SKM-1 treated with dmso at 0.1 percent for 144 hours (cell line): Measurements from ENCODE around the gene LDB2.
A peak's percentile ranks its signal among the peaks of the same experiment; 100 is the strongest.

Experiments
- DNase-seq: peaks from one replicate; lab custom pipeline; 2025; ENCODE audit not compliant: unreplicated experiment; lab: John Stamatoyannopoulos, UW

LDB2 gene

GRCh38 chr4:16608123-16608522 is 290.3 kb downstream of the LDB2 start:
- DNase-seq, result no peak

- no peak for DNase-seq
These were observed 291.0 kb downstream of the LDB2 start for GRCh38 chr4:16607241-16608066.

- no peak for DNase-seq
These were observed 291.8 kb downstream of the LDB2 start for GRCh38 chr4:16606691-16607090.

GRCh38 chr4:16603178-16603577 is 295.3 kb downstream of the LDB2 start:
- DNase-seq, result no peak

- peak; percentile 22 for DNase-seq
These were observed 299.7 kb downstream of the LDB2 start for GRCh38 chr4:16598597-16599206.

GRCh38 chr4:16597845-16598596 is 300.4 kb downstream of the LDB2 start:
- no peak for DNase-seq

- no peak for DNase-seq
These were observed 301.0 kb downstream of the LDB2 start for GRCh38 chr4:16597443-16597842.

GRCh38 chr4:16596267-16596666 is 302.2 kb downstream of the LDB2 start:
- DNase-seq, result no peak

GRCh38 chr4:16594128-16594527 is 304.3 kb downstream of the LDB2 start:
- no peak for DNase-seq

GRCh38 chr4:16593386-16593785 is 305.1 kb downstream of the LDB2 start:
- DNase-seq, result no peak

GRCh38 chr4:16591272-16591826 is 307.1 kb downstream of the LDB2 start:
- DNase-seq, result no peak

- DNase-seq, result no peak
These were observed 307.6 kb downstream of the LDB2 start for GRCh38 chr4:16590797-16591196.

- DNase-seq, result no peak
These were observed 309.8 kb downstream of the LDB2 start for GRCh38 chr4:16588651-16589050.

GRCh38 chr4:16588149-16588548 is 310.3 kb downstream of the LDB2 start:
- no peak for DNase-seq

GRCh38 chr4:16585053-16585452 is 313.4 kb downstream of the LDB2 start:
- DNase-seq, result no peak

- DNase-seq, result no peak
These were observed 314.7 kb downstream of the LDB2 start for GRCh38 chr4:16583764-16584163.

GRCh38 chr4:16582526-16582925 is 315.9 kb downstream of the LDB2 start:
- no peak for DNase-seq

- no peak for DNase-seq
These were observed 316.4 kb downstream of the LDB2 start for GRCh38 chr4:16582036-16582435.

- no peak for DNase-seq
These were observed 317.3 kb downstream of the LDB2 start for GRCh38 chr4:16581117-16581516.

GRCh38 chr4:16580514-16580913 is 317.9 kb downstream of the LDB2 start:
- no peak for DNase-seq

- DNase-seq, result no peak
These were observed 318.6 kb downstream of the LDB2 start for GRCh38 chr4:16579866-16580265.

- DNase-seq, result no peak
These were observed 321.3 kb downstream of the LDB2 start for GRCh38 chr4:16577177-16577576.
